ENCODE results near the gene DUSP8. TPM values are rescaled to one million over a fixed set of nuclear protein-coding genes. Genes with fewer than 3 reads are reported as not detected.

The DUSP8 gene
- 2.0 and 2.2 TPM in 2 replicates for polyA plus RNA-seq (2012; rRNA removed)
- 1.1 and 1.6 TPM in 2 replicates for polyA plus RNA-seq (2012; cell fraction: cytosol; rRNA removed)
- 3.9 and 5.4 TPM in 2 replicates for polyA plus RNA-seq (2012; cell fraction: nucleus; rRNA removed)

- CTCF ChIA-PET, result interaction anchor here (0.8 to 18.1 kb wide), 8 partner anchors 8 to 68 kb away, joined by 3 to 398 read pairs (median 18); no protein-coding TSS in a partner anchor
- Histone ChIP-seq H3K4me3 (ENCODE audit: low read depth in 2 of 2, low read length in 1 of 2) (peak within 1 kb of the TSS; percentile 57 to 64), H3K27me3 (ENCODE audit: insufficient read depth) (peaks cover 4% of the 10 kb centered on the region; the same call in 1 of the 2 replicates), H3K9me3 (no peaks in the 10 kb centered on the region), H3K9me2 (no peaks in the 10 kb centered on the region), H3K36me3 (replicated peaks in 1 of 2; ENCODE audit: control insufficient read depth in 1 of 2, insufficient read depth in 2 of 2, low read length in 1 of 2) (no peaks in the 10 kb centered on the region), H3F3A (replicated peaks; ENCODE audit: insufficient read depth) (no peaks in the 10 kb centered on the region), H2AFZ (ENCODE audit: low read depth) (no peak within 1 kb of the TSS; the same call in 1 of the 2 replicates), H3K9ac (peak within 1 kb of the TSS; percentile 60), H3K27ac (ENCODE audit: low read depth in 2 of 2, low read length in 1 of 2) (peak within 1 kb of the TSS in 1 of 2 experiments; percentile 81; a peak in 2 of 4 replicates), H3K4me1 (ENCODE audit: control insufficient read depth in 1 of 2, insufficient read depth in 2 of 2, low read depth in 1 of 2, low read length in 1 of 2) (peaks cover 0 to 33% of the 10 kb centered on the region in 2 experiments; a peak in 1 of 4 replicates), H3K4me2 (peak within 1 kb of the TSS; percentile 90), H3K79me2 (ENCODE audit: insufficient read depth) (no peaks in the 10 kb centered on the region), H4K20me1 (ENCODE audit: insufficient read depth) (peaks cover 13% of the 10 kb centered on the region; the same call in 1 of the 2 replicates)
- 0 out of 2 replicates have a peak, but pooled peaks have one; percentile 7 for TF ChIP-seq FOSL2 (IDR thresholded peaks at IDR 0.05; ENCODE audit: borderline replicate concordance, low read depth)
- TF ChIP-seq RFX5 (IDR thresholded peaks at IDR 0.05; ENCODE audit: low read length), result no peak
- TF ChIP-seq FOXJ3 (CRISPR knock-in tag; IDR thresholded peaks at IDR 0.05), result no peak
- peak; percentile 29; the same call in 1 of the 2 replicates for TF ChIP-seq PBX3 (IDR thresholded peaks at IDR 0.05)
- no peak for TF ChIP-seq TAF1 (IDR thresholded peaks at IDR 0.05; ENCODE audit: borderline replicate concordance, low read depth, low read length)
- no peak for TF ChIP-seq CHD2 (IDR thresholded peaks at IDR 0.05; ENCODE audit: low read length, partially characterized antibody)
- TF ChIP-seq MEF2A (IDR thresholded peaks at IDR 0.05; ENCODE audit: borderline replicate concordance, low read depth), result peak; percentile 86; the same call in 1 of the 2 replicates
- TF ChIP-seq FOXM1 (IDR thresholded peaks at IDR 0.05; ENCODE audit: low read depth), result no peak
- TF ChIP-seq POLR2AphosphoS5 (IDR thresholded peaks at IDR 0.05; ENCODE audit: low read depth, low read length), result no peak
- TF ChIP-seq MXI1 (IDR thresholded peaks at IDR 0.05; ENCODE audit: low read depth, low read length), result no peak
- DNase-seq, result peak; percentile 98
- POLR2A ChIA-PET, result no interaction called here
- 0% methylated on average over 1 of the region's 124 CpGs for WGBS (ENCODE audit: low lambda C conversion rate)
These were observed at the start of gene DUSP8 for GRCh38 chr11:1572197-1573076. DUSP8 (minus strand) TSS chr11:1572271; CDS start chr11:1565826, 6,445 bp downstream.

GRCh38 chr11:1619449-1619848 lies 47.4 kb upstream of the DUSP8 start:
- H3K9ac ChIP-seq, result no peak overlapping the region
- no peak overlapping the region for H3K27ac ChIP-seq (ENCODE audit: low read depth in 2 of 2, low read length in 1 of 2)
- no peaks in the 10 kb centered on the region for H3K36me3 ChIP-seq (replicated peaks in 1 of 2; ENCODE audit: control insufficient read depth in 1 of 2, insufficient read depth in 2 of 2, low read length in 1 of 2)
- ChIA-PET POLR2A (no interaction called here), CTCF (interaction anchor here (1.2 to 3.7 kb wide), 3 partner anchors 9 to 73 kb away, joined by 3 to 16 read pairs (median 3); partner anchors contain the start of gene KRTAP5-5)
- no peaks in the 10 kb centered on the region; a peak in 1 of 4 replicates for H3K4me1 ChIP-seq (ENCODE audit: control insufficient read depth in 1 of 2, insufficient read depth in 2 of 2, low read depth in 1 of 2, low read length in 1 of 2)
- no peaks in the 10 kb centered on the region for H3K9me2 ChIP-seq
- 48% methylated on average over 10 of the region's 10 CpGs for whole genome bisulfite sequencing (ENCODE audit: low lambda C conversion rate)
- no peak for DNase-seq
- H3K9me3 ChIP-seq, result no peaks in the 10 kb centered on the region
- no peak for TF ChIP-seq RCOR1 (IDR thresholded peaks at IDR 0.05; ENCODE audit: low read length)
- no peak for TF ChIP-seq EP300 (IDR thresholded peaks at IDR 0.05; ENCODE audit: borderline replicate concordance in 1 of 2, low read depth in 1 of 2, low read length in 1 of 2)
- TF ChIP-seq EZH2phosphoT487 (IDR thresholded peaks at IDR 0.05; ENCODE audit: borderline replicate concordance, low read depth), result no peak
- no peak for TF ChIP-seq USF1 (IDR thresholded peaks at IDR 0.05; ENCODE audit: borderline replicate concordance, low read depth)
- TF ChIP-seq CTCF (IDR thresholded peaks at IDR 0.05), result no peak
- no peak for TF ChIP-seq SMC3 (IDR thresholded peaks at IDR 0.05; ENCODE audit: low read depth, low read length)
- TF ChIP-seq MEF2A (IDR thresholded peaks at IDR 0.05; ENCODE audit: borderline replicate concordance, low read depth), result no peak
- TF ChIP-seq IRF3 (IDR thresholded peaks at IDR 0.05; ENCODE audit: low read depth, low read length), result no peak
- no peak for TF ChIP-seq ELF1 (IDR thresholded peaks at IDR 0.05)
- no peak for TF ChIP-seq CHD2 (IDR thresholded peaks at IDR 0.05; ENCODE audit: low read length, partially characterized antibody)
- no peak for TF ChIP-seq TCF12 (IDR thresholded peaks at IDR 0.05)
- no peak for TF ChIP-seq RXRA (IDR thresholded peaks at IDR 0.05; ENCODE audit: borderline replicate concordance, low read depth)
- no peak for TF ChIP-seq GATA2 (CRISPR knock-in tag; IDR thresholded peaks at IDR 0.05)
- TF ChIP-seq GABPA (IDR thresholded peaks at IDR 0.05; ENCODE audit: low read depth), result no peak
- TF ChIP-seq FOXM1 (IDR thresholded peaks at IDR 0.05; ENCODE audit: low read depth), result no peak
- no peak overlapping the region for H3K4me2 ChIP-seq
- no peaks in the 10 kb centered on the region; the same call in 1 of the 2 replicates for H3K27me3 ChIP-seq (ENCODE audit: insufficient read depth)
- no peaks in the 10 kb centered on the region for H4K20me1 ChIP-seq (ENCODE audit: insufficient read depth)
- no peak overlapping the region for H3K4me3 ChIP-seq (ENCODE audit: low read depth in 2 of 2, low read length in 1 of 2)
- no peak overlapping the region for H2AFZ ChIP-seq (ENCODE audit: low read depth)
- H3F3A ChIP-seq (replicated peaks; ENCODE audit: insufficient read depth), result no peaks in the 10 kb centered on the region
- no peaks in the 10 kb centered on the region for H3K79me2 ChIP-seq (ENCODE audit: insufficient read depth)
